ENCODE results near the gene RIF1.

- TF ChIP-seq CTCF (IDR thresholded peaks at IDR 0.05; ENCODE audit: low read depth, low read length, poor library complexity, severe bottlenecking), result no peak
- no peak for TF ChIP-seq EZH2phosphoT487 (IDR thresholded peaks at IDR 0.05; ENCODE audit: borderline replicate concordance, low read length)
Measured at GRCh38 chr2:151482171-151482725, 72.5 kb downstream of the RIF1 start.
